ENCODE measurements around the gene SLC6A17.

GRCh38 chr1:110207831-110208230 is 57.5 kb downstream of the SLC6A17 start:
- TF ChIP-seq, protein P1, sequence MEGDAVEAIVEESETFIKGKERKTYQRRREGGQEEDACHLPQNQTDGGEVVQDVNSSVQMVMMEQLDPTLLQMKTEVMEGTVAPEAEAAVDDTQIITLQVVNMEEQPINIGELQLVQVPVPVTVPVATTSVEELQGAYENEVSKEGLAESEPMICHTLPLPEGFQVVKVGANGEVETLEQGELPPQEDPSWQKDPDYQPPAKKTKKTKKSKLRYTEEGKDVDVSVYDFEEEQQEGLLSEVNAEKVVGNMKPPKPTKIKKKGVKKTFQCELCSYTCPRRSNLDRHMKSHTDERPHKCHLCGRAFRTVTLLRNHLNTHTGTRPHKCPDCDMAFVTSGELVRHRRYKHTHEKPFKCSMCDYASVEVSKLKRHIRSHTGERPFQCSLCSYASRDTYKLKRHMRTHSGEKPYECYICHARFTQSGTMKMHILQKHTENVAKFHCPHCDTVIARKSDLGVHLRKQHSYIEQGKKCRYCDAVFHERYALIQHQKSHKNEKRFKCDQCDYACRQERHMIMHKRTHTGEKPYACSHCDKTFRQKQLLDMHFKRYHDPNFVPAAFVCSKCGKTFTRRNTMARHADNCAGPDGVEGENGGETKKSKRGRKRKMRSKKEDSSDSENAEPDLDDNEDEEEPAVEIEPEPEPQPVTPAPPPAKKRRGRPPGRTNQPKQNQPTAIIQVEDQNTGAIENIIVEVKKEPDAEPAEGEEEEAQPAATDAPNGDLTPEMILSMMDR (IDR thresholded peaks at IDR 0.05), result peak; percentile 82
- TF ChIP-seq ELF4 (CRISPR knock-in tag; IDR thresholded peaks at IDR 0.05; ENCODE audit: low read depth), result no peak
- TF ChIP-seq, protein P2, sequence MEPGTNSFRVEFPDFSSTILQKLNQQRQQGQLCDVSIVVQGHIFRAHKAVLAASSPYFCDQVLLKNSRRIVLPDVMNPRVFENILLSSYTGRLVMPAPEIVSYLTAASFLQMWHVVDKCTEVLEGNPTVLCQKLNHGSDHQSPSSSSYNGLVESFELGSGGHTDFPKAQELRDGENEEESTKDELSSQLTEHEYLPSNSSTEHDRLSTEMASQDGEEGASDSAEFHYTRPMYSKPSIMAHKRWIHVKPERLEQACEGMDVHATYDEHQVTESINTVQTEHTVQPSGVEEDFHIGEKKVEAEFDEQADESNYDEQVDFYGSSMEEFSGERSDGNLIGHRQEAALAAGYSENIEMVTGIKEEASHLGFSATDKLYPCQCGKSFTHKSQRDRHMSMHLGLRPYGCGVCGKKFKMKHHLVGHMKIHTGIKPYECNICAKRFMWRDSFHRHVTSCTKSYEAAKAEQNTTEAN (CRISPR knock-in tag; IDR thresholded peaks at IDR 0.05), result no peak
- TF ChIP-seq ATF2 (CRISPR knock-in tag; IDR thresholded peaks at IDR 0.05; ENCODE audit: borderline replicate concordance, low read depth), result no peak
- no peak for TF ChIP-seq TCF7 (CRISPR knock-in tag; IDR thresholded peaks at IDR 0.05; ENCODE audit: low read depth)
- TF ChIP-seq ETV6 (CRISPR knock-in tag; IDR thresholded peaks at IDR 0.05), result no peak
- TF ChIP-seq NR3C1 (CRISPR knock-in tag; conservative IDR thresholded peaks at IDR 0.05; ENCODE audit: low read depth), result no peak
